NT2/D1 (cell line): ENCODE measurements around the gene PCSK2.

Source experiments
- SUZ12 ChIP-seq: IDR thresholded peaks from 2 replicates; pipeline ENCODE4 v1.6.1; 2011; ENCODE audit not compliant: insufficient read length, insufficient read depth; ENCODE audit errors: extremely low read depth
- YY1 ChIP-seq: IDR thresholded peaks from 2 replicates; pipeline ENCODE4 v1.6.1; 2011; ENCODE audit not compliant: insufficient read length, insufficient read depth
- ZNF274 ChIP-seq: IDR thresholded peaks from 2 replicates; pipeline ENCODE4 v1.6.1; 2011; ENCODE audit warnings: mild to moderate bottlenecking, low read depth, low read length

DNA sequence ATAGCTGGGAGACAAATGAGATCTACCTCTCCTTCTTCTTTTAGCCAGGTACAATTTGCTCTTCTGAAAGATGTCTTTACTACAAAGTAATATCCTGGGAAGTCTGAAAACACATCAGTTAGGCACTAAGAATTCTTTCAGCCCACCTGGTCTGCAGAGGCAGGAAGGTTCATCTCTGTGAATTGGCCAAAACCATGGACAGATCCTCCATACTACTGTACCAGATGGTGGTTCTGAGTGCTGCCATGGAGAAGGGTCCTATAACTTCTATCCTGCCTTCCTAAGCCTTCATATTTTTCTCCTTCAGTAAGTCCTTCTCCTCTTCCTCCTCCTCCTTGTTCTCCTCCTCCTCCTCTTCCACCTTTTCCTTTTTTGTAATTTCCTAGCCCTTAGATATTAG, 11.7 kb upstream of the PCSK2 start:
- TF ChIP-seq ZNF274 (no peak), YY1 (no peak), SUZ12 (no peak)
